Endothelial cell of umbilical vein (primary cell): ENCODE results near the gene MYZAP. TPM values are rescaled to one million over a fixed set of nuclear protein-coding genes. Genes with fewer than 3 reads are reported as not detected.

Experiments
- BruUV-seq: library from RNA; stranded (reverse); fragments of 400-500 nt; replicated peaks from 2 replicates; lab custom pipeline; 2021; lab: Mats Ljungman, UMichigan
- CTCF ChIA-PET: fragments of 300-600, 350-600 bp; sonication (Branson Sonifier 250); formaldehyde crosslinking; loops from one replicate; lab custom pipeline; 2021; ENCODE audit warnings: antibody characterized with exemption, inconsistent platforms; lab: Charles Lee
- POLR2A ChIA-PET: fragments of 300-600, 350-600 bp; sonication (Branson Sonifier 250); formaldehyde crosslinking; loops from one replicate; lab custom pipeline; 2021; ENCODE audit warnings: antibody characterized with exemption, inconsistent platforms; lab: Charles Lee
- DNase-seq: peaks from one replicate; pipeline ENCODE4 v3.0.0-alpha.2; 2011; ENCODE audit warnings: low read depth, low spot score
- FAIRE-seq: peaks from 2 replicates; lab custom pipeline; 2011; peaks lifted over from hg19 to GRCh38; lab: Jason Lieb, UNC
- H2AFZ ChIP-seq: 2 replicates; pipeline ENCODE4 v1.6.0; 2012; ENCODE audit warnings: low read depth, low read length, control low read depth, inconsistent platforms
- H3K27ac ChIP-seq: 2 replicates; pipeline ENCODE4 v1.5.1; 2011; ENCODE audit warnings: low read depth, mild to moderate bottlenecking, control low read depth, low read length, moderate library complexity; ENCODE audit not compliant: insufficient read depth
- H3K27me3 ChIP-seq, 2 experiments: 2 replicates each; pipeline versions ENCODE4 v1.6.0 to v1.6.1; 2011; ENCODE audit warnings: low read length in 2 of 2, mixed read lengths in 1 of 2; ENCODE audit not compliant: control insufficient read depth in 2 of 2, insufficient read depth in 2 of 2
- H3K36me3 ChIP-seq, 2 experiments: 2 replicates in 1 of 2; 3 replicates in 1 of 2; pipeline ENCODE4 v1.5.1; 2011; ENCODE audit warnings: low read length in 2 of 2, mild to moderate bottlenecking in 1 of 2, moderate library complexity in 1 of 2; ENCODE audit not compliant: control insufficient read depth in 2 of 2, insufficient read depth in 2 of 2; ENCODE audit errors: extremely low read depth in 1 of 2
- H3K4me1 ChIP-seq: 3 replicates; pipeline ENCODE4 v1.5.1; 2011; ENCODE audit warnings: mild to moderate bottlenecking, low read length; ENCODE audit not compliant: control insufficient read depth, insufficient read depth; ENCODE audit errors: extremely low read depth
- H3K4me2 ChIP-seq: 2 replicates; pipeline ENCODE4 v1.6.1; 2011; ENCODE audit warnings: low read length, control low read depth, mixed read lengths; ENCODE audit not compliant: insufficient read depth
- H3K4me3 ChIP-seq, 3 experiments: fragments of 200-600 bp in 1 of 3; sonication (generic), shearing (Covaris generic) in 1 of 3; replicated peaks in 1 of 3; 2 replicates each; pipeline ENCODE4 v1.5.1; 2011 to 2016; ENCODE audit warnings: control low read depth in 3 of 3, low read length in 3 of 3, mild to moderate bottlenecking in 2 of 3, inconsistent platforms in 1 of 3, low read depth in 1 of 3, moderate library complexity in 1 of 3; ENCODE audit not compliant: insufficient read depth in 1 of 3
- H3K79me2 ChIP-seq: 2 replicates; pipeline ENCODE4 v1.6.0; 2012; ENCODE audit warnings: low read length, inconsistent platforms; ENCODE audit not compliant: control insufficient read depth, insufficient read depth
- H3K9ac ChIP-seq: replicated peaks from 2 replicates; pipeline ENCODE3; 2011; ENCODE audit warnings: low read length, control low read depth; ENCODE audit not compliant: insufficient read depth; ENCODE audit errors: extremely low read depth
- H3K9me1 ChIP-seq: replicated peaks from 3 replicates; pipeline ENCODE4 v1.6.0; 2011; ENCODE audit warnings: mild to moderate bottlenecking, low read length; ENCODE audit not compliant: control insufficient read depth, insufficient read depth; ENCODE audit errors: extremely low read depth
- H3K9me3 ChIP-seq: replicated peaks from 2 replicates; pipeline ENCODE4 v1.5.1; 2012; ENCODE audit warnings: low read length, inconsistent platforms; ENCODE audit not compliant: control insufficient read depth, insufficient read depth
- H4K20me1 ChIP-seq: replicated peaks from 2 replicates; pipeline ENCODE3; 2011; ENCODE audit warnings: mild to moderate bottlenecking, low read length; ENCODE audit not compliant: control insufficient read depth, insufficient read depth; ENCODE audit errors: extremely low read depth
- EZH2 ChIP-seq: IDR thresholded peaks from 2 replicates; pipeline ENCODE4 v1.6.1; 2012; ENCODE audit warnings: borderline replicate concordance, low read depth, mild to moderate bottlenecking, moderate library complexity, low read length, inconsistent platforms; ENCODE audit not compliant: severe bottlenecking
- FOS ChIP-seq: IDR thresholded peaks from 2 replicates; pipeline ENCODE4 v1.6.1; 2011; ENCODE audit warnings: mild to moderate bottlenecking, low read length, moderate library complexity, borderline replicate concordance; ENCODE audit not compliant: insufficient read depth
- GATA2 ChIP-seq: IDR thresholded peaks from 2 replicates; pipeline ENCODE4 v1.7.0; 2011; ENCODE audit warnings: low read depth, mild to moderate bottlenecking, moderate library complexity, mixed read lengths, low read length; ENCODE audit not compliant: insufficient read length, insufficient read depth
- JUN ChIP-seq: IDR thresholded peaks from 2 replicates; pipeline ENCODE4 v1.6.1; 2011; ENCODE audit warnings: borderline replicate concordance, low read depth; ENCODE audit not compliant: insufficient read length, insufficient read depth
- MAX ChIP-seq: IDR thresholded peaks from 2 replicates; pipeline ENCODE4 v1.6.1; 2011; ENCODE audit not compliant: insufficient read depth, insufficient read length
- MYC ChIP-seq: IDR thresholded peaks from one replicate; pipeline ENCODE4 v1.6.1; 2011; ENCODE audit warnings: mild to moderate bottlenecking, low read depth, low read length
- POLR2A ChIP-seq: IDR thresholded peaks from 2 replicates; pipeline ENCODE4 v1.6.1; 2012; ENCODE audit warnings: low read depth, mild to moderate bottlenecking, control low read depth, low read length
- POLR2AphosphoS5 ChIP-seq: IDR thresholded peaks from 2 replicates; pipeline ENCODE4 v1.6.1; 2012; ENCODE audit warnings: low read depth, mild to moderate bottlenecking, control low read depth, low read length, moderate library complexity; ENCODE audit not compliant: insufficient read depth
- dilution Hi-C: fragments of 300-500 bp; cut with MboI; formaldehyde crosslinking; loops from one replicate; pipeline ENCODE4 v1.15.0; 2019; ENCODE audit warnings: low sequenced_read_pairs; ENCODE audit not compliant: extremely low pct_ligation_motif_present
- intact Hi-C: fragments of 100-400 bp; cut with micrococcal nuclease; formaldehyde crosslinking; loops from one replicate; pipeline ENCODE4 v1.10.0; 2022
- polyA plus RNA-seq, 4 experiments: library from polyadenylated mRNA; depleted of rRNA in 3 of 4; stranded (reverse) in 3 of 4; unstranded in 1 of 4; fragments of >200 nt; gene quantifications; 2 replicates each; pipeline versions ENCODE4 v1.2.1 to v1.2.3, GENCODE V29; 2011 to 2012; ENCODE audit warnings: missing spikeins in 1 of 4
- total RNA-seq: library from RNA; stranded (reverse); gene quantifications from 2 replicates; pipeline ENCODE4 v1.2.3, GENCODE V29; 2021
- TF ChIP-seq, protein P1 (sequence below), 2 donors: IDR thresholded peaks; 1 replicate in 1 of 2; 2 replicates in 1 of 2; pipeline ENCODE4 v1.5.1; 2011; ENCODE audit warnings: low read length in 2 of 2, mild to moderate bottlenecking in 2 of 2, moderate library complexity in 2 of 2, control low read depth in 1 of 2, inconsistent platforms in 1 of 2, low read depth in 1 of 2; ENCODE audit not compliant: insufficient read depth in 1 of 2; ENCODE audit errors: extremely low read depth in 1 of 2

MYZAP gene
- total and polyA plus RNA-seq, 2 donors (not counting 3 experiments of a cell fraction or from before 2014, with no cell fraction given): 6.3 to 8.1 TPM

DNA sequence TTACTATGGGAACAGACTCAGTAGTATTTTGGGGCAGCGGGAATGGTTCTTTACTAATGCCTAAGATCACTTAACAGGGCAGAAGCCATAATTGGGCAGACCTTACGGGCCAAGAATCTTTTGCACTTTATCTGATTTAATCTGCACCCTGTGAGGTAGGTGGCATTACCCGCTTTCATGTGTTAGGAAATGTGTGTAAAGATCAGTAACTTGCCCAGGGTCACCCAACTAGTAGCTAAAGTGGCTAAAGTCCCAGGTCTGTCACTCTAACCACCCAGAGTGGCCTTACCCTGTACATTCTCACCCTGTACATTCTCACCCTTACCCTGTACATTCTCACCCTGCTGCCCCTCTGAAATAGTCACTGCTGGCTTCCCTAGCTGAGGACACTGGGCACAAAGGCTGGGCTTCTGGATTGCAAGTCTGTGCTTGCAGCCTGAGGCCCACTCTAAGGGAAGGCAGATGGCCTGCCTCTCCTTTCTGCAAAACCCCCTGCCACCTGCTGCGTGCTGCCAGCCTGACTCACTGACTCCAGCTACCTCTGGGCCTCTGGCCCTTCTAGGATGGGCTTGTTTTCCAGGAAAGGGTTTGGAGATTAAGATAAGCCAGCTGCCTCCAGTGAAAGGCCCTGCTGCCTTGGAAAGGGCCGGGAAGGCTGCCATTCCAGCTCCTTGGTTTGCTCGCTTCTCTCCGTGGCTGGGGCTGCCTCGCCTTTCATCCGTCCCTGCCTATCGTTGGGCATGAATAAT, 37.5 kb upstream of the MYZAP start:
- Histone ChIP-seq H3K79me2 (no peaks in the 10 kb centered on the region), H3K4me3 (no peak overlapping the region), H4K20me1 (no peaks in the 10 kb centered on the region), H3K4me2 (peak overlapping the region; percentile 32), H3K4me1 (peaks cover 61% of the 10 kb centered on the region), H3K9ac (peak overlapping the region; percentile 49), H3K27me3 (no peaks in the 10 kb centered on the region), H3K9me3 (no peaks in the 10 kb centered on the region), H3K27ac (peak overlapping the region; percentile 94), H2AFZ (peak overlapping the region; percentile 4), H3K36me3 (no peaks in the 10 kb centered on the region), H3K9me1 (no peaks in the 10 kb centered on the region)
- DNase-seq: peak; percentile 95
- intact Hi-C loops (no loop called here), dilution Hi-C loops (no loop called here)
- ChIA-PET CTCF (interaction anchor here (0.7 to 5.8 kb wide), 10 partner anchors 9 to 626 kb away, joined by 3 to 72 read pairs (median 3); no protein-coding TSS in a partner anchor), POLR2A (interaction anchor here (0.8 to 1.3 kb wide), 3 partner anchors 12 to 216 kb away, joined by 3 read pairs; no protein-coding TSS in a partner anchor)
- peak; percentile 94 for FAIRE-seq
- BruUV-seq: no TSS peak
- TF ChIP-seq GATA2: peak; percentile 95
- TF ChIP-seq, protein P1, sequence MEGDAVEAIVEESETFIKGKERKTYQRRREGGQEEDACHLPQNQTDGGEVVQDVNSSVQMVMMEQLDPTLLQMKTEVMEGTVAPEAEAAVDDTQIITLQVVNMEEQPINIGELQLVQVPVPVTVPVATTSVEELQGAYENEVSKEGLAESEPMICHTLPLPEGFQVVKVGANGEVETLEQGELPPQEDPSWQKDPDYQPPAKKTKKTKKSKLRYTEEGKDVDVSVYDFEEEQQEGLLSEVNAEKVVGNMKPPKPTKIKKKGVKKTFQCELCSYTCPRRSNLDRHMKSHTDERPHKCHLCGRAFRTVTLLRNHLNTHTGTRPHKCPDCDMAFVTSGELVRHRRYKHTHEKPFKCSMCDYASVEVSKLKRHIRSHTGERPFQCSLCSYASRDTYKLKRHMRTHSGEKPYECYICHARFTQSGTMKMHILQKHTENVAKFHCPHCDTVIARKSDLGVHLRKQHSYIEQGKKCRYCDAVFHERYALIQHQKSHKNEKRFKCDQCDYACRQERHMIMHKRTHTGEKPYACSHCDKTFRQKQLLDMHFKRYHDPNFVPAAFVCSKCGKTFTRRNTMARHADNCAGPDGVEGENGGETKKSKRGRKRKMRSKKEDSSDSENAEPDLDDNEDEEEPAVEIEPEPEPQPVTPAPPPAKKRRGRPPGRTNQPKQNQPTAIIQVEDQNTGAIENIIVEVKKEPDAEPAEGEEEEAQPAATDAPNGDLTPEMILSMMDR (IDR thresholded peaks at IDR 0.05; ENCODE audit: extremely low read depth in 1 of 2, insufficient read depth in 1 of 2, low read depth in 1 of 2, low read length in 2 of 2): no peak
- no peak for TF ChIP-seq EZH2
- TF ChIP-seq POLR2A: peak; percentile 63
- peak; percentile 41 for TF ChIP-seq JUN
- TF ChIP-seq POLR2AphosphoS5: peak; percentile 89
- no peak for TF ChIP-seq MAX
- peak; percentile 4 for TF ChIP-seq MYC
- peak; percentile 70 for TF ChIP-seq FOS
